ENCODE measurements around the gene TMEM214.

Gene TMEM214

DNA sequence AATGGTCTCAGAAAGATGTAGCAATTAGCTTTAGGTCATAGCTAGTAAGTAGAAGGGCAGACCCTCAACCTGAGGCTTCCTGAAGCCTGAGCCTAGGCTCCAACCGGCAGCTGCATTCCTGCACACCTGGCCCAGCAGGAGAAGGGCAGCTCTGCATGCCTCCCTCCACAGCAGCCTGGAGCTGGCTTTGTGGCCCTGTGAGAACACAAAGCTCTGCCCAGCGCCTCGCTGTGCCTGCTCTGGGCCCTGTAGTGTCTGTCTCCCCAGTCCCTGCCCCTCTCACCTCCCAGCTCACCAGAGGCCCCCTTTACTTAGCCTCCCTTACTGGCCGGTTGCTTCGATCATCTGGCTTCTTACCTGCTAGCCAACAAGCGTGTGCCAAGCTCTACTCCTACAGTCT is 6.7 kb downstream of the TMEM214 start:
- DNase-seq (ENCODE audit: low read depth in 3 of 3) = no peak

DNA sequence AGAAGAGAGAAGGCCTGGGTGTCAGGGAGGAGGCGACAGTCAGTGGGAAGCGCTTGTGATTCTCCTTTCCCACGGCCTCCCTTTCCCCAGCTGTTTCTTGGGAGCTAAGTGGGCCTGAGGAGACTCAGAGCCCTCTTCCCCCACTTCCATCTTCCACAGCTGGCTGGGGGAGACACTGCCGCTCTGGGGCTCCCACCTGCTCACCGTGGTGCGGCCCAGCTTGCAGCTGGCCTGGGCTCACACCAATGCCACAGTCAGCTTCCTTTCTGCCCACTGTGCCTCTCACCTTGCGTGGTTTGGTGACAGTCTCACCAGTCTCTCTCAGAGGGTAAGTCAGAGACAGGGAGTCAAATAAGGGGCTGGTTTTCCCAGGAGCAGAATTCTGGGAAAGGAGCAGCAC is 7.1 kb downstream of the TMEM214 start:
- no peak for DNase-seq (ENCODE audit: low read depth in 3 of 3)

DNA sequence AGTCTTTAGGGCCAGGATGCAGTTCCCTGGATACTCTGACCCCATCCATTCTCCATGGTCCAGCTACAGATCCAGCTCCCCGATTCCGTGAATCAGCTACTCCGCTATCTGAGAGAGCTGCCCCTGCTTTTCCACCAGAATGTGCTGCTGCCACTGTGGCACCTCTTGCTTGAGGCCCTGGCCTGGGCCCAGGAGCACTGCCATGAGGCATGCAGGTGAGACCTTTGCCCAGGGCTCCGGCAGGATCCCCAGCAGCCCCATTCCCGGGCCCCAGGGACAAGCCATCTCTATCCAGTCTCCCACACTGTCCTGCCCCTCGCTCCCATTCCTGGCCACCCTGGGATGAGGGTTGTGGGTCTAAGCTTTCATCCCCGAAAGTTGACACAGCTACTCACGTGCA is 7.5 kb downstream of the TMEM214 start:
- DNase-seq (ENCODE audit: low read depth in 3 of 3) = no peak

DNA sequence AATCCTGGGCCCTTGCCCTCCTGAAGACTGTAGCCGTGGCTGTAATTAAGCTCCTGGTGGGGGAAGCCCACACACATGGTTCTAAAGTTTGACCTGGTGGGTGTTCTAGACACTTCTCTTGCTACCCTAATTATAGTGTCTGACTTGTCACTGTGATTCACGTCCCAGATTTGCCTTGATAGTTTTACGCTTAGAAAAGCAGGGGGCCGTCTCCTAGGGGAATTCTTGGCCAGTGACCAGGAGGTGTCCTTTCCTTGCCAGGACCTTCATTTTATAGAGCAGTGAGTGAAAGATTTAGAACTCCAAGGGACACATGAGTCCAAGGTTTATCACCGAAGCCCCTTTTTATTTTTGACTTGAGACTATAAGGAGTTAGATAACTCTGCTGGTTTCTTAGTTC is 9.0 kb downstream of the TMEM214 start:
- no peak for DNase-seq (ENCODE audit: low read depth in 3 of 3)

DNA sequence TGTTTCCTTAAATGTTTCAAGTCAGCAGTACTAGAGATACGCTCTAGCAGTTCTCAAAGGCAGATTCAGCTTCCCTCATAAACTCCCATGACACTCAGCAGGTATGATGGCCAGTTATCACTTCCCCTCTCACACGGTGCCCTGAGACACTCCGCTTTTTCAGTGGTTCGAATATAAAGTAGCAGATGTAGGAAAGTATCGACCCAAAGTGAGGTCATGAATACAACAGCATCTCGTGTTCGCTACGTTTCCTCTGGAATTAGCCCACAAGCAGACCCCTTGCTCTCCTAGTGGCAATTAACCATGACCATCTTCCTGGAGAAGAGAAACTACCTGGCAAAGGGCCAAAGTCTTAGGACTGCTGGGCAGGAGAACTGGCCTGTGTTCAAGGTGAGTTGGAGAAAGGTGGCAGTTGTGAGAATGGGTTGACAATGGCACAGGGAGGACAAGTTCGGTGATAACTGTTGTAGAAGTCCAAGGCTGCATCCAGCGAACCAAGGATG is 9.4 kb downstream of the TMEM214 start:
- DNase-seq (ENCODE audit: low read depth in 3 of 3) = no peak

DNA sequence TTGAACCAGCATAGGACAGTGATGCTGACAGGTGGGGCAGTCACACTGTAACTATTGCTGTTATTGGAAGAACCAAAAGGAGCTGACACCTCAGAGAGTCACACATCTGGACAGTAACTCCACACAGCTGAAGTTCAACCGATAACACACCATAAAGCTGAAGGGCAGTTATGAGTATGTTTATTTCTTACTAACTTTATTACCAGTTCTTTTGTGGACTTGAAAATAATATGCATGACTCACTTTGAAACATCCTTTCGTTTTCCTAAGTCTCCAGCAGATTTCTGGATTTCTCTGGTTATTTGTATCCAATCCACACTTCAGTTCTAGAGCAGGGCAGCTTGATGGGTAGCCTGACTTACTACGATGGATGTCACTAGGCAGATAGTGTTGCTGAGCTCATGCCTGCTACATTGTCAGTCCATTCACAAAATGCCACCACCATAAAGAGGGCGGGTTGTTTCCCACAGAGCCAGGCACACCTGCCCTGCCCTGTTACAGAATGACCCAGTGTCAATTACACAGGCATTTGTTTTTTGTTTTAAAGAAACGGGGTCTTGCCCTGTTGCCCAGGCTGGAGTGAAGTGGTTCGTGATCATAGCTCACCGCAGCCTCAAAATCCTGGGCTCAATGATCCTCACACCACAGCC is 10.3 kb downstream of the TMEM214 start:
- no peak for DNase-seq (ENCODE audit: low read depth in 3 of 3)

DNA sequence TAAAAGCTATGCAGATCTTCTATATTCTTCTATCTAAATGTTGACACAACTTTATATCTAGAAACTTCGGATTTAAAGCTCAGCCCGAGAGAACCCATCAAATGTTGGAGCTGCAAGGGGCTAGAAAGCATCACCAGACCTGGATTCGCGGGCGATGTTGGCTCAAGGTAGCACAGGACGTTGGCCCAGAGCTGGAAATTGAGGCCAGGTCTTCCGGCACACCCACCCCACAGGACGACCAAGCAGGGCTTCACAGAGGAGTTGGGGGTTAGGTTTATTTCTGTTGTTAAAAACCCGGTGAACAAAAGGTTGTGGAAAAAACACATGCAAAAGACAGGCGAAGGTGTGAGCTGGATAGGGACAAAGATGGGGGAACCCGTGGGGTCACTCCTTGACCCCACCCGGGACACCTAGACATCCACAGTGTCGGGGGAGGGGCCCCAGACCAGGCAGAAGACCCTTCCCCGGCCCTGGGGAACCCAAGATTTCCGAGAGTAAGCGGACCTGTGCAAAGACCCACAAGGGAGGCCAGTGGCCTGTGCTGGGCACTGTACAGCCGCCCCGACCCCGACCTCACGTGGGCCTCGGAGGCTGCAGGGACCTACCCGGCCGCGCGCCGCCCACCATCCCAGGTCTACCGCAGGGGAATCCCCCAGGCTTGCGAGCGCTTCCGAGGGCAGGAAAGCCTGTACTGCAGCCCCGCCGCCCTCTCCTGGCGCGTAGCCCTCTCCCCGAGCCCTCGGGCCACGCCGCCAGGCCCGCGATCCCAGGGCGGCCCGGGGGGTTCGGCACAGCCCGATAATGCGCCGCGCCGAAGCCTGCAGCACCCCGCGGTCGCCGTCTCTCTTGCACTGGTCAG is 16.9 kb downstream of the TMEM214 start:
- DNase-seq (ENCODE audit: low read depth in 3 of 3) = peak; percentile 43 to 57 (median 43)

DNA sequence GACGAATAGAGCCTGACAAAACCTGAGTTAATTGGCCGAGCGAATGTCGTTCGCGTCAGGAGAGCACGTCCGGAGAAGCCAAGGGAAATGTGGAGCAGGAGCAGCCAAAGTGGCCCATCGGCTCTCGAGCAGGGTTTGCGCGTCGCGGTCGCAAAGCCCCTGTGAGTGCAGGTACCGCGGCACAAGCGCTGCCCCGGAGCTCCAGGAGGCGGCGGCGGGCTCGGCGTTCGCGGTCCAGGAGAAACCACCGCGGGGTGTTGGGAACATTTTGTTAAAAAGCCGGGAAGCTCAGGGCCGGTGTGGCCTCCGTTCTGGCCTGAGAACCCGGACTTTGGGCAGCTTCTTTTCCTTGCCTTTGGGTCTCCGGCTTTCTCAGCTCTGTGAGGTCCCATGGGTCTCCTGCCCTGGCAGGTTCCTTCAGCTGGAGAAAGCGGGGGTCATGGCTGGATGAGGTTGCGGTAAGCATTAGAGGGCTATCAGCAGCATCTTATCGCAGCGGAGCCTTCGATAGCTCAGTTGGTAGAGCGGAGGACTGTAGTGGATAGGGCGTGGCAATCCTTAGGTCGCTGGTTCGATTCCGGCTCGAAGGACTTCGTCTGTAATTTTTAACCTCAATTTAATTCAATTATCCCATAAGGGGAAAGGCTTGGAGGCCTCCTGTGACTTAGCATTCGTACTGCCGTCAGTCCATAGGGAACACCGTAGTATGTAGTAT is 17.7 kb downstream of the TMEM214 start:
- peak; percentile 76 to 85 (median 85) for DNase-seq (ENCODE audit: low read depth in 3 of 3)

DNA sequence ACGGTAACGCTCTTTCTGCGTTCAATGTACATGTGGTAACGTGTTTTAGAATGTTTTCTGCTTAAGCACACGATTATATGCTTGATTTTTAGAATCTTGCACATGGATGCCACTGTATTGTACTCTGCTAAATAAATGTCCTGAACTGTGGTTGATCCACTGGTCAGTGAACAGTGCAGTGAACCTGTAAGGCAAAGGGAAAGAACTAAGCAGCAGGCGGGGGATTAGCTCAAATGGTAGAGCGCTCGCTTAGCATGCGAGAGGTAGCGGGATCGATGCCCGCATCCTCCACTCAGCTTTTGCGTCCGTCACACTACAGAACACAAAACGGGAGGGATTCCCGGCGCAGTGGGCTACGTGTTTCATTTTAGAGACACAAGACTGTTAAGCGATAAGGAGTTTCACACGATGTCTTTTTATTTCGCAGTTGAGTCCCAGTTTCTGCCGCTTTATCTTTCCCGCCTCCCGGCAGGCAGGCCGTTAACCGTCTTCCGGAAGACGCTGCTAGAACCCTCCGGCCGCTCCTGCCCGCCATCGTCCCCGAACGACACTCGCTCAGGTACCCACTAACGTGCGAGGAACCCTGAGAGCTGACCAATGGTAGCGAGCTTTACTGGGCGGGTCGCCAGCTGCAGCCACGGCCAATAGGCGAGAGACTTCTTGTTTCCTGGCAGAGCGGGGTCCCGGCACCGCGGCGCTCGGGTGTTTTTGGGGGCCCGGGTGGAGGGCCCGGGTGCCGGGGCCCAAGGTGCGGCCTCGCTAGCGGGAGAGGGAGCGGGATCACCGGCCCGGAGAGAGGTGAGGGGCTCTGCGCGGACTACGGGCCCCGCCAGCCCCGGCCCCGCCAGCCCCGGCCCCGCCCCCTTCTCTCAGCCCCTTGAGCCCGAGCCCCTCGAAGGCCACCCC is 18.5 kb downstream of the TMEM214 start, which contains the start of gene AGBL5:
Gene AGBL5, plus strand, starts transcription at position 673 of the 906 bp plus-strand sequence. CDS start 1,291 bp downstream, outside the sequence.
- DNase-seq (ENCODE audit: low read depth in 3 of 3) = peak; percentile 91 to 93 (median 93)

DNA sequence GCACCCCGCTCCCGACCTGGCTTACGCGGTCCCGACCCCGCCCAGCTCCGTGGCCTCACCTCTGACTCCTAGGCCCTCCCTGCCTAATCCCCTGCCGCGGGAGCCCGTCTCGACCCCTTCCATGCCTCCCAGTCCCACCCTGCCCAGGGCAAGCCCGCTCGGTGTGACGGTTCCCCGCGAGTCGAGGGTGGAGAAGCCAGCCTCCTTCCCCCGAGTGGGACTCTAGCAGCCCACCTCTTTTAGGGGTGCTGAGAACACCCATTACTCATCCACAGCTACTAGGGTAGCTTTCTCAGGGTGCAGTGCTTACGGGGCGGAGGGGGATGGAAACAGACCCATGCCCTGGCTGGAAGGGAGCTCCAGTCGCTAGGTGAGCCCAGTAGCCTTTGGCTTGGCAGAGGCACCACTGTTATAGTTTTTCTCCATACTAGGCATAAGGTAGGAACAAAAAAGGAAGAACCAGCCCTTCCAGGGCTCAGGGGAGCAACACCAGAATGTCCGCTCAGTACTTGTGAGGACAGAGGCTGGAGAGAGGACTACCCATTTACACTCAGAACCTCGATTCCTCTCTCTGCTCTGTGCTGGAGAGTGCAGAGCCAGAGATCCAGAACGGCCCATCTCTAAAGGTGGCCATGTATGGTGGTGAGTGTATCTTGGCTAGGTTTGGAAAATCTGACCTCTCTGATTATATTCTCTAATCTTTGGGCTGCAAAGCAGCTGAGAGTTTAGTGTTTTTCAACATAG is 19.3 kb downstream of the TMEM214 start:
- DNase-seq (ENCODE audit: low read depth in 3 of 3) = no peak

DNA sequence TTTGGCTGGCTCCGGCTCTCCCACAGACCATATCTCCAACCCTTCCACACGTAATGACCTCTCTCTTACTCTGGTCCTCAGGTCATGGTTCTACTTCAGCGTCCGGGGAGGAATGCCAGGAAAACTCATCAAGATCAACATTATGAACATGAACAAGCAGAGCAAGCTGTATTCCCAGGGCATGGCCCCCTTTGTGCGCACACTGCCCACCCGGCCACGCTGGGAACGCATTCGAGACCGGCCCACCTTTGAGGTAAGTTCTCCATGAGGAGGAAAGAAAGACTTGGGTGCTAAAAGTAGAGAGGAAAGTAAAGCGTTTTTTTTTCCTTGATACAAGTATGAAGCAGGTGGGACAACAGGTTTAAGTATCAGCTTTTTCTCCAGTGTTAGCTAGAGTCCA is 20.6 kb downstream of the TMEM214 start:
- DNase-seq (ENCODE audit: low read depth in 3 of 3) = no peak

DNA sequence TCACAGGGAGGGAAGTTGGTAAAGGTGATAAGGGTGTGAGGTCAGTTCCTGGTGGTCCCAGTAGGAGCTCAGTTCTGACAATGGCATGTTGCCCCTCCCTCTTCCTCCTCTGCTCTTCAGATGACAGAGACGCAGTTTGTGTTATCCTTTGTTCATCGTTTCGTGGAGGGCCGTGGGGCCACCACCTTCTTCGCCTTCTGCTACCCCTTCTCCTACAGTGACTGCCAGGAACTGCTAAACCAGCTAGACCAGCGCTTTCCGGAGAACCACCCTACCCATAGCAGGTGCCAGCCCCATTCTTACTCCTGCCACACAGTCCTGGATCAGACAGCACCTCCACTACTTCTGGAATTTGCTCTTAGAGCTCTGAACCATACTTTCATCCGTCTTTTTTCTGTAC is 21.0 kb downstream of the TMEM214 start:
- DNase-seq (ENCODE audit: low read depth in 3 of 3) = no peak

DNA sequence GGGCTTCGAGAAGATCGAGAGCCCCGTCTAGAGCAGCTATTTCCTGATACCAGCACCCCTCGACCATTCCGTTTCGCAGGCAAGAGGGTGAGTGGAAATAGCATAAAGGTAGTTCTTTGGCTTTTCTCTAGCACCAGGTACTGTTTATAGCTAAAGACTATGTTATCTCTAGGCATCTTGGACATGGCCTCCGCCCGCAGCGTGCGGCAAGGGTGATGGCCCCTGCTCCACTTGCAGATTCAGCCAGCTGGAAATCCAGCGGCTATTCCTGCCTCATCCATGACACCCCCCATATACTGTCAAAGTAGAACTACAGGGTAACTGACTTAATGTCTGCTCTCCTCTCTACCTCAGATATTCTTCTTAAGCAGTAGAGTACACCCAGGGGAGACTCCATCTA is 22.0 kb downstream of the TMEM214 start:
- no peak for DNase-seq (ENCODE audit: low read depth in 3 of 3)

DNA sequence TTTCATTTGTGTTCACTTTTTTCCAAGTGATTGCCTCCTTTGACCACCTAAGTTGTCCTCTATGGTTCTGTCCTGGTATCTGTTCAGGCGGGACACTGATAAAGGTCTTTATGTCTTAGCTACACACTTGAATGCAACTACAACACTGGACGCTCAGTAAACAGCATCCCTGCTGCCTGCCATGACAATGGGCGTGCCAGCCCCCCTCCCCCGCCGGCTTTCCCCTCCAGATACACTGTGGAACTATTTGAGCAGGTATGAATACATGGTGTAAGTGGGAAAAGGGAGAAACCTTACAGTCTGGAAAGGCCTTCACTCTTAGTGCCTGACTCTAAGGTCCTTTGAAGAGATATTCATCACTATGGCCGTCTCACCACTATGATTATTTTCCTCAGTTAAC is 24.4 kb downstream of the TMEM214 start:
- no peak for DNase-seq (ENCODE audit: low read depth in 3 of 3)

DNA sequence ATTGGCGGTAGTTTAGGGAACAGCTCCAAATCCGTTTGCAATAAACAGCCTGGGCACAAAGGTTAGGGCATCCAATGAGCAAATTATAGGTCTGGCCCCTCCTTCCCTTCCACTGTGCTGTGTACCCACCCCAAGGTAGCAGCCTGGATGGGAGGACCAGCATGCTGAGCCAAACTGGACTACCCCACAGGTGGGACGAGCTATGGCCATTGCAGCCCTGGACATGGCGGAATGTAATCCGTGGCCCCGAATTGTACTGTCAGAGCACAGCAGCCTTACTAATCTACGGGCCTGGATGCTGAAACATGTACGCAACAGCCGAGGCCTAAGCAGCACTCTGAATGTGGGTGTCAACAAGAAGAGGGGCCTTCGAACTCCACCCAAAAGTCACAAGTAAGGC is 25.4 kb downstream of the TMEM214 start:
- no peak for DNase-seq (ENCODE audit: low read depth in 3 of 3)

DNA sequence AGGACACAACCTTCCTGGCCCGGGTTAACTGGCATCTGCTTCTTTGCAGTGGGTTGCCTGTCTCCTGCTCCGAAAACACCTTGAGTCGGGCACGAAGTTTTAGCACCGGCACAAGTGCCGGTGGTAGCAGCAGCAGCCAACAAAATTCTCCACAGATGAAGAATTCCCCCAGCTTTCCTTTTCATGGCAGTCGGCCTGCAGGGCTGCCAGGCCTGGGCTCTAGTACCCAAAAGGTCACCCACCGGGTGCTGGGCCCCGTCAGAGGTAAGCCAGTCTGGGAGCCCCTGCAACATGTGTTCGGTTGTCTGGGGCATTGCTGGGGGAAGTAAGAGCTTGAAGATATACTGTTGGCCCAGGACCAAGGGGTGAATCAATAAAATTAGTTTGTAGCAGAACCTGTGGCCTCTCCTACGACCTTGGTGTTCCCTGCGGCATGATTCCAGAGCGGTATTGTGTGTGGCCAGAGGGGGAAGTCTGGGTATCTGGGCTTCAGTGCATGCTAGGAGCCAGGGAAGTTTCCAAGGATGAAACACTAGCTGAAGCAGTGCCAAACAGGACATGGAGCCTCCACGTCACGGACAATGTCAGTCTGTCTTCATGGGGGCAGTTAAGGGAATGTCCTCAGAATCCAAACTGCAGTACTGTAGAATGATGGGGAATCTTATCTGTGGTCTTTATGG is 26.5 kb downstream of the TMEM214 start:
- no peak for DNase-seq (ENCODE audit: low read depth in 3 of 3)

DNA sequence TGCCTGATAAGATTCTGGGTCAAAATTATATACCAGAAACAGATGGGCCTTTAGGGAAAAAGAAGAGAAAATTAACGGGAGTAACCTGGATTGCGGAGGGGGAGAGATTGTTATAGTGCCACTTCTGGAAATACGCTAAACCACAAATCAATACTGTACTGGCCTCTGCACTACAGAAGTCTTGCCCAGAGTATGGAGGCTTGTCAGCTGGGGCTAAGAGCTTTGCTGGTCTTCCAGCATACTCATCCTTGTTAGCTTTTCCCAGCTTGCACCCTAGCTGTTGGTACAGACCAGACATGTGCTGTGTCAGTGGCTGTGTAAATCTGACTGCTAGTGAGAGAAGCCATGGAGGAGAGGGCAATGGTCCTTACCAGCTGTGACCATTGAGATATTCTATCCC is 27.6 kb downstream of the TMEM214 start:
- no peak for DNase-seq (ENCODE audit: low read depth in 3 of 3)

DNA sequence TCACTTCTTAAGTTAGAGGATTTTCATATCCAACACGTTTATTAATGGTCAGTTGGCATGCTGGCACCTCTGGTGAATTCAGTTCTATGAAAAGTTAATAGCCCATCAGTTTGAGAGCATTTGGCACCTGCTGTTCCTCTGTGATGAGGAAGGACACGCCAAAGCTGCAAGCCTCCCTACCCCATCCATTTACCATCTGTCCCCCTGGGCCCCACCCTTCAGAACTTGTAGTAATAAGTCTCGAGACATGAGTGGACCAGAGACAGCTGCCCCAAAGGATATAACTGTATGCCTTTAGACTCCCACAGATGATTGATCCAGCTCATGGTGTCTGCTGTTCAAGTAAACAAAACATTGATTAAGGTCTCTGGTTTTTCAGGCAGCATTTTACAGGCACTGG is 32.4 kb downstream of the TMEM214 start:
- no peak for DNase-seq (ENCODE audit: low read depth in 3 of 3)

DNA sequence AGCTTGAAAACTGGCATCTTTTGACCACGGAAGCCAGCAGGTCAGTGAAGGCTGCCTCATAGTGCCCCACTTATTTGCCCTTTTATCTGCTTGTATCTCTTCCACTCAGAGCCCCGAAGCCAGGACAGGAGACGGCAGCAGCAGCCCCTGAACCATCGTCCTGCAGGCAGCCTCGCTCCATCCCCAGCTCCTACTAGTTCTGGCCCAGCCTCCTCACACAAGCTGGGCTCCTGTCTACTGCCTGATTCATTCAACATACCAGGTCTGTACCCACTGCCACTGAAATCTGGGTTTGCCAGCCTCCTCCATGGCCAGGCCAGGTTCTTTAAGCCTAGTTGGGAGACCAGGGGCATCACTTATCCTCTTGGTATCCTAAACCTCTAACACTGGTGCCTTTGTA is 34.6 kb downstream of the TMEM214 start:
- DNase-seq (ENCODE audit: low read depth in 3 of 3) = no peak

DNA sequence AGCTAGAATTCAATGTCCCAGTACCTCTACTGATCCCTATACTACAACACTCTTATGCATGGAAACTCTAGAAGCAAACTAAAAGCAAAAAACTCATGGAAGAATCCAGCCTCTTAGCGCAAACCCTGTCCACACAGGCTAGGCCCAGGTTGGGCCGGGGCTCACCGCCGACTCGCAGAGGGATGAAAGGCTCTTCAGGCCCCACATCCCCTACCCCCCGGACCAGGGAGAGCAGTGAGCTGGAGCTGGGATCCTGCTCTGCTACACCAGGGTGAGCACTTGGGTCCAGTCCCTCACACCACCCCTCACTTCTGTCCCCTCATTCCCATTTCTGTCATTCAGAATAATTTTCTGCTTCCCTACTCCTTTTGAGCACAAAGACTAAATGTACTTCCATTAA is 36.7 kb downstream of the TMEM214 start:
- no peak for DNase-seq (ENCODE audit: low read depth in 3 of 3)
